H1 (cell line): ENCODE results near the gene CNGA4. TPM values are rescaled to one million over a fixed set of nuclear protein-coding genes. Genes with fewer than 3 reads are reported as not detected.

ENCODE experiments used
- CBX8 ChIP-seq: fragments of 300-800, 300-1000 bp; sonication (generic); IDR thresholded peaks from 2 replicates; pipeline ENCODE4 v1.7.1; 2016; ENCODE audit warnings: low read depth, low read length, borderline replicate concordance
- GABPA ChIP-seq: IDR thresholded peaks from 2 replicates; pipeline ENCODE4 v1.6.1; 2011; ENCODE audit warnings: mild to moderate bottlenecking, low read length, moderate library complexity, borderline replicate concordance; ENCODE audit not compliant: insufficient read depth
- HDAC6 ChIP-seq: IDR thresholded peaks from one replicate; pipeline ENCODE4 v1.7.1; 2012; ENCODE audit warnings: low read depth, mild to moderate bottlenecking, inconsistent platforms, low read length, moderate library complexity
- POU5F1 ChIP-seq: IDR thresholded peaks from 2 replicates; pipeline ENCODE4 v1.6.1; 2011; ENCODE audit warnings: low read depth, mild to moderate bottlenecking, low read length, moderate library complexity
- polyA plus RNA-seq, 7 experiments: library from polyadenylated mRNA; depleted of rRNA in 3 of 7; stranded (reverse) in 5 of 7; unstranded in 2 of 7; fragments of >200 nt in 5 of 7; fragments of 200-250 nt in 2 of 7; gene quantifications; 1 replicate in 5 of 7; 2 replicates in 1 of 7; 4 replicates in 1 of 7; pipeline versions ENCODE4 v1.2.1 to v1.2.3, GENCODE V29; 2011 to 2013; ENCODE audit warnings: missing spikeins in 2 of 7, mixed read lengths in 2 of 7
- total RNA-seq: library from RNA; stranded (reverse); fragmentation: NEBNext Ultra II Directional; extraction: Animal tissue kit (Norgen Biotek cat#: 25700); gene quantifications from 2 replicates; pipeline ENCODE4 v1.2.1, GENCODE V29; 2021

Gene CNGA4
- total and polyA plus RNA-seq, 2 of the 8 experiments (the other 6 are each of a cell fraction or from before 2014, with no cell fraction given) = 0.29 TPM; not detected in 1

- TF ChIP-seq CBX8 = no peak
- TF ChIP-seq POU5F1 = no peak
- no peak for TF ChIP-seq HDAC6
- no peak for TF ChIP-seq GABPA
Measured at GRCh38 chr11:6214530-6214929, 24.4 kb upstream of the CNGA4 start (continued).
